HepG2 (cell line): ENCODE results near the gene CFL1. TPM values are rescaled to one million over a fixed set of nuclear protein-coding genes. Genes with fewer than 3 reads are reported as not detected.

Experiments used
- BATF2 ChIP-seq: sonication (generic); formaldehyde crosslinking; IDR thresholded peaks from 2 replicates; pipeline ENCODE4 v1.8.0; 2022; ENCODE audit warnings: mild to moderate bottlenecking, missing genetic modification reagents, moderate library complexity
- CAMTA2 ChIP-seq: sonication (generic); formaldehyde crosslinking; IDR thresholded peaks from 2 replicates; pipeline ENCODE4 v1.4.0; 2020; ENCODE audit warnings: mild to moderate bottlenecking, missing genetic modification reagents, borderline replicate concordance
- GLI4 ChIP-seq: sonication (generic); formaldehyde crosslinking; IDR thresholded peaks from 2 replicates; pipeline ENCODE4 v1.5.1; 2020; ENCODE audit warnings: missing genetic modification reagents, mild to moderate bottlenecking, moderate library complexity, borderline replicate concordance
- HNRNPK ChIP-seq: fragments of 200-400 bp; formaldehyde crosslinking; IDR thresholded peaks from 2 replicates; pipeline ENCODE4 v1.6.1; 2018; ENCODE audit warnings: low read length, low read depth, moderate library complexity, mild to moderate bottlenecking; ENCODE audit not compliant: poor library complexity, severe bottlenecking
- IRF2 ChIP-seq: IDR thresholded peaks from 2 replicates; pipeline ENCODE4 v1.6.1; 2018; ENCODE audit warnings: missing genetic modification reagents, missing compliant biosample characterization
- KLF16 ChIP-seq, 2 experiments: sonication (generic) in 1 of 2; formaldehyde crosslinking in 1 of 2; IDR thresholded peaks; 2 replicates each; pipeline versions ENCODE4 v1.6.1 to v1.8.0; 2016 to 2023; ENCODE audit warnings: missing genetic modification reagents in 2 of 2, missing compliant biosample characterization in 1 of 2
- MTERF4 ChIP-seq: sonication (generic); formaldehyde crosslinking; IDR thresholded peaks from 2 replicates; pipeline ENCODE4 v1.8.0; 2023; ENCODE audit warnings: mild to moderate bottlenecking, missing genetic modification reagents
- NCOA1 ChIP-seq: sonication (generic); formaldehyde crosslinking; IDR thresholded peaks from 2 replicates; pipeline ENCODE4 v1.9.0; 2021; ENCODE audit warnings: missing genetic modification reagents
- PPARG ChIP-seq: conservative IDR thresholded peaks from 2 replicates; pipeline ENCODE4 v1.6.1; 2016; ENCODE audit warnings: missing biosample characterization, missing genetic modification reagents
- ZNF549 ChIP-seq: sonication (generic); formaldehyde crosslinking; IDR thresholded peaks from 2 replicates; pipeline ENCODE4 v1.5.0; 2020; ENCODE audit warnings: missing genetic modification reagents
- ZNF597 ChIP-seq: sonication (generic); formaldehyde crosslinking; IDR thresholded peaks from 2 replicates; pipeline ENCODE4 v1.5.0; 2020; ENCODE audit warnings: missing genetic modification reagents
- ZNF687 ChIP-seq: sonication (generic); formaldehyde crosslinking; IDR thresholded peaks from 2 replicates; pipeline ENCODE4 v1.5.1; 2020; ENCODE audit warnings: mild to moderate bottlenecking, missing genetic modification reagents, moderate library complexity
- ZNF704 ChIP-seq: sonication (generic); formaldehyde crosslinking; IDR thresholded peaks from 2 replicates; pipeline ENCODE4 v1.8.1; 2023; ENCODE audit warnings: mild to moderate bottlenecking, inconsistent platforms, moderate library complexity, missing genetic modification reagents, borderline replicate concordance
- ZNF772 ChIP-seq: sonication (generic); formaldehyde crosslinking; IDR thresholded peaks from 2 replicates; pipeline ENCODE4 v1.5.0; 2020; ENCODE audit warnings: mild to moderate bottlenecking, missing genetic modification reagents
- ZNF777 ChIP-seq: sonication (generic); formaldehyde crosslinking; IDR thresholded peaks from 2 replicates; pipeline ENCODE4 v1.4.0; 2020; ENCODE audit warnings: missing genetic modification reagents
- polyA plus RNA-seq, 8 experiments: library from polyadenylated mRNA; depleted of rRNA in 3 of 8; stranded (reverse) in 7 of 8; unstranded in 1 of 8; fragments of >200 nt; fragmentation: Illumina TruSeq in 4 of 8; extraction: Trizol in 4 of 8; gene quantifications; 2 replicates each; pipeline versions ENCODE4 v1.2.1 to v1.2.3, GENCODE V29; 2011 to 2016; ENCODE audit warnings: low read depth in 4 of 8, missing spikeins in 1 of 8, mixed read lengths in 1 of 8; ENCODE audit not compliant: insufficient read depth in 1 of 8
- total RNA-seq, 5 experiments: library from RNA; depleted of rRNA; stranded (reverse); fragments of >200 nt; fragmentation: Illumina TruSeq; extraction: Trizol; gene quantifications; 2 replicates each; pipeline ENCODE4 v1.2.3, GENCODE V29; 2016; ENCODE audit warnings: low read depth in 1 of 5

CFL1 gene
- total and polyA plus RNA-seq, 2 of the 13 experiments (the other 11 are each of a cell fraction or from before 2014, with no cell fraction given), result 379 to 383 TPM

- TF ChIP-seq KLF16 (CRISPR knock-in tag; IDR thresholded peaks at IDR 0.05), result peak in 1 of 2 experiments; percentile 76; a peak in 1 of 4 replicates
- TF ChIP-seq ZNF777 (CRISPR knock-in tag), result peak; percentile 94
- TF ChIP-seq IRF2 (CRISPR knock-in tag), result no peak
- no peak for TF ChIP-seq NCOA1 (CRISPR knock-in tag)
- no peak for TF ChIP-seq ZNF597 (CRISPR knock-in tag)
- peak; percentile 3 for TF ChIP-seq HNRNPK
- TF ChIP-seq ZNF549 (CRISPR knock-in tag), result no peak
- peak; percentile 31; the same call in 1 of the 2 replicates for TF ChIP-seq PPARG
- TF ChIP-seq MTERF4 (CRISPR knock-in tag), result 0 out of 2 replicates have a peak, but pooled peaks have one; percentile 75
- TF ChIP-seq ZNF687, result peak; percentile 97
- TF ChIP-seq BATF2 (CRISPR knock-in tag), result peak; percentile 69
- TF ChIP-seq ZNF772 (CRISPR knock-in tag), result peak; percentile 67; the same call in 1 of the 2 replicates
- peak; percentile 77; the same call in 1 of the 2 replicates for TF ChIP-seq GLI4 (CRISPR knock-in tag)
- TF ChIP-seq ZNF704 (CRISPR knock-in tag), result no peak
- peak; percentile 26; the same call in 1 of the 2 replicates for TF ChIP-seq CAMTA2 (CRISPR knock-in tag)
Observed at GRCh38 chr11:65899356-65900124, 41.6 kb upstream of the CFL1 start (continued).
